Muscle of leg (tissue), 16 donors: ENCODE data around the gene TSC2. TPM values are rescaled to one million over a fixed set of nuclear protein-coding genes. Genes with fewer than 3 reads are reported as not detected.

Experiments used
- DNase-seq: peaks from one replicate; pipeline ENCODE4 v3.0.0; 2013
- H3K27ac ChIP-seq: one replicate; pipeline ENCODE4 v1.5.1; 2013; ENCODE audit warnings: mild to moderate bottlenecking, low read length, control low read depth
- H3K27me3 ChIP-seq: one replicate; pipeline ENCODE4 v1.6.1; 2013; ENCODE audit warnings: low read length; ENCODE audit not compliant: control insufficient read depth, insufficient read depth
- H3K36me3 ChIP-seq: one replicate; pipeline ENCODE4 v1.6.1; 2013; ENCODE audit warnings: low read length; ENCODE audit not compliant: control insufficient read depth, insufficient read depth
- H3K4me1 ChIP-seq: one replicate; pipeline ENCODE4 v1.6.1; 2013; ENCODE audit warnings: low read length; ENCODE audit not compliant: control insufficient read depth, insufficient read depth
- H3K4me3 ChIP-seq: one replicate; pipeline ENCODE4 v1.5.1; 2013; ENCODE audit warnings: low read length, control low read depth
- H3K9me3 ChIP-seq: replicated peaks from 2 replicates; pipeline ENCODE4 v1.6.1; 2013; ENCODE audit warnings: low read depth, low read length; ENCODE audit not compliant: control insufficient read depth
- WGBS: methylation state at CpG from one replicate; pipeline ENCODE4 v1.1.5; 2013; ENCODE audit warnings: missing lambda C conversion rate; ENCODE audit not compliant: insufficient coverage; 5-methylcytosine and 5-hydroxymethylcytosine counted together
- long read RNA-seq, 11 donors: transcript quantifications; one replicate each; lab custom pipeline, GENCODE V29; 2026
- polyA plus RNA-seq, 8 donors: library from polyadenylated mRNA; unstranded; fragments of 120-200 nt; gene quantifications; one replicate each; pipeline versions ENCODE4 v1.2.1 to v1.2.3, GENCODE V29; 2013; ENCODE audit warnings: inconsistent platforms in 1 of 8, low replicate concordance in 1 of 8; ENCODE audit not compliant: insufficient read length in 8 of 8, insufficient read depth in 1 of 8
- total RNA-seq: library from RNA; stranded (reverse); fragments of 120-200 nt; gene quantifications from one replicate; pipeline ENCODE4 v1.2.4, GENCODE V29; 2013

The TSC2 gene
- total RNA-seq (31.8 TPM), polyA plus RNA-seq (100 to 1,000 TPM in 3 of 8 donors, 10 to 100 TPM in 5; 57.6 to 109 (median 84.6) TPM)
- long read RNA-seq, donor 1, full-length matches to known transcripts: 3 of 3 reads
- long read RNA-seq, donor 1, partial matches to known transcripts: 0 of 3 reads
- long read RNA-seq, donor 1, other reads (novel, unspliced or antisense): 0 of 3 reads
- long read RNA-seq, donor 2, partial matches to known transcripts: 0 of 1 reads
- long read RNA-seq, donor 2, other reads (novel, unspliced or antisense): 0 of 1 reads
- long read RNA-seq, donor 3, full-length matches to known transcripts: 5 of 85 reads
- long read RNA-seq, donor 3, partial matches to known transcripts: 65 of 85 reads
- long read RNA-seq, donor 3, other reads (novel, unspliced or antisense): 15 of 85 reads
- long read RNA-seq, donor 4, partial matches to known transcripts: 0 of 4 reads
- long read RNA-seq, donor 4, other reads (novel, unspliced or antisense): 0 of 4 reads
- long read RNA-seq, donor 5, partial matches to known transcripts: 81 of 85 reads
- long read RNA-seq, donor 5, other reads (novel, unspliced or antisense): 0 of 85 reads
- long read RNA-seq, donor 6, full-length matches to known transcripts: 8 of 17 reads
- long read RNA-seq, donor 6, partial matches to known transcripts: 0 of 17 reads
- long read RNA-seq, donor 6, other reads (novel, unspliced or antisense): 9 of 17 reads
- long read RNA-seq, donor 7: 0 reads
- long read RNA-seq, donor 8, partial matches to known transcripts: 0 of 6 reads
- long read RNA-seq, donor 8, other reads (novel, unspliced or antisense): 0 of 6 reads
- long read RNA-seq, donor 9, partial matches to known transcripts: 5 of 6 reads
- long read RNA-seq, donor 9, other reads (novel, unspliced or antisense): 0 of 6 reads
- long read RNA-seq, donor 10, partial matches to known transcripts: 0 of 7 reads
- long read RNA-seq, donor 10, other reads (novel, unspliced or antisense): 0 of 7 reads
- long read RNA-seq, donor 11: 0 reads

DNA sequence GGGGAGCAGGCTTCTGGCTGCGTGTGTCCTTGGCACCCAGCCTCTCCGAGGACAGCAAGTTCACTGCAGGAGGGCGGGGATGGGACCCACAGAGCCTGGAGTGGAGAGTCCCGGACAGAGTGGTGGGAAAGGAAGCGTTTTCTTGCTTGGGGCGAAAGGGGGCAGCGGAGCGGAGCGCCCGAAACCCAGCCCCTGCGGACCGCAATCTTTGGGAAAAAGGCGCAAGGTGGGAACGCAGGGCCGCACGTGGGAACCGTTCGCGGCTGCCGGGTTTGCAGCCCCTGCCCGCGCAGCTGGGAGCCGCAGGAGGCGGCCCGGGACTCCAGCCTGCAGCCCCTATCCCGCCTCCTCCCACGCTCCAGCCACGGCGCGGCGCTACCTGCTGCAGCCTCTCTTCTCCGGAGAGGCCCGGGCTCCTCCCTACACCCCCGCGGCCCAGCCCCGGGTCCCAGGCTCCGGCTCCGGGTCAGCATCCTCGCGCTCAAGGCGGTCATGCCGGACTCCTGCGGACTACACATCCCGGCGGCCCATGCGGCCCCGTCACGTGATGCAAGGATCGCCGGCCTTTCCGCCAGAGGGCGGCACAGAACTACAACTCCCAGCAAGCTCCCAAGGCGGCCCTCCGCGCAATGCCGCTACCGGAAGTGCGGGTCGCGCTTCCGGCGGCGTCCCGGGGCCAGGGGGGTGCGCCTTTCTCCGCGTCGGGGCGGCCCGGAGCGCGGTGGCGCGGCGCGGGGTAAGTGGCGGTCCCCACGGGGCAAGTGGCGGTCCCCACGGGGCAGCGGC lies at the start of gene TSC2, which contains the start of gene NTHL1:
TSS of gene TSC2 (plus strand) at position 656 of the 786 bp plus-strand sequence. CDS start 631 bp downstream, outside the sequence.
TSS of gene NTHL1 (minus strand) at position 505 of the 786 bp plus-strand sequence. CDS start at position 494, 11 bp downstream.
- Histone ChIP-seq H3K9me3 (no peaks in the 10 kb centered on the region), H3K27ac (peak within 1 kb of the TSS; percentile 4), H3K4me3 (peak within 1 kb of the TSS; percentile 83), H3K27me3 (no peaks in the 10 kb centered on the region), H3K4me1 (peaks cover 41% of the 10 kb centered on the region), H3K36me3 (peaks cover 25% of the 10 kb centered on the region)
- WGBS: under 1% methylated on average over 81 of the region's 81 CpGs
- peak; percentile 98 for DNase-seq

DNA sequence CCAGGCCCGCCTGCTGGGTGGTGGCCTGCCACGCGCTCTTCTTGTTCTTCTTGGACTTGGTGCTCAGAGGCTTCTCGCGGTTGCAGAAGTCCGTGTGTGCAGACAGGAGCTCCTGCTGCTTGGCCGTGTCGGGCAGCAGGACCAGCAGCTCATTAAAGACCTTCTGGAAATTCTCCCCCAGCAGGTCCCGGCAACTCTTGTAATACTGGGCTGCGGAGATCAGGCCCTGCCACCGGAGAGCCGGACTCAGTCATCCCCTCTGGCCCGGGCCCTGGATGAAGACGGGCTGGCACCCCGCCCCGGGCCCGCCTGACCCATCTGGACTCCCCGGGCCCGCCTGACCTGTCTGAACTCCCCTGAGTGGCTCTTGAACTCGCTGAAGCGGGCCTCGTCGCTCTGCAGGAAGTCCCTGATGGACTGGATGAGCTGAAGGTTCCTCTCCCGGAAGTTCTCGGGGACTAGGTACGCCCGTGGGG lies 49.4 kb upstream of the TSC2 start:
- Histone ChIP-seq H3K27me3 (no peaks in the 10 kb centered on the region), H3K27ac (no peak overlapping the region), H3K4me3 (no peak overlapping the region), H3K9me3 (no peaks in the 10 kb centered on the region), H3K36me3 (peaks cover 67% of the 10 kb centered on the region), H3K4me1 (peaks cover 14% of the 10 kb centered on the region)
- 88% methylated on average over 23 of the region's 27 CpGs for WGBS
- no peak for DNase-seq

DNA sequence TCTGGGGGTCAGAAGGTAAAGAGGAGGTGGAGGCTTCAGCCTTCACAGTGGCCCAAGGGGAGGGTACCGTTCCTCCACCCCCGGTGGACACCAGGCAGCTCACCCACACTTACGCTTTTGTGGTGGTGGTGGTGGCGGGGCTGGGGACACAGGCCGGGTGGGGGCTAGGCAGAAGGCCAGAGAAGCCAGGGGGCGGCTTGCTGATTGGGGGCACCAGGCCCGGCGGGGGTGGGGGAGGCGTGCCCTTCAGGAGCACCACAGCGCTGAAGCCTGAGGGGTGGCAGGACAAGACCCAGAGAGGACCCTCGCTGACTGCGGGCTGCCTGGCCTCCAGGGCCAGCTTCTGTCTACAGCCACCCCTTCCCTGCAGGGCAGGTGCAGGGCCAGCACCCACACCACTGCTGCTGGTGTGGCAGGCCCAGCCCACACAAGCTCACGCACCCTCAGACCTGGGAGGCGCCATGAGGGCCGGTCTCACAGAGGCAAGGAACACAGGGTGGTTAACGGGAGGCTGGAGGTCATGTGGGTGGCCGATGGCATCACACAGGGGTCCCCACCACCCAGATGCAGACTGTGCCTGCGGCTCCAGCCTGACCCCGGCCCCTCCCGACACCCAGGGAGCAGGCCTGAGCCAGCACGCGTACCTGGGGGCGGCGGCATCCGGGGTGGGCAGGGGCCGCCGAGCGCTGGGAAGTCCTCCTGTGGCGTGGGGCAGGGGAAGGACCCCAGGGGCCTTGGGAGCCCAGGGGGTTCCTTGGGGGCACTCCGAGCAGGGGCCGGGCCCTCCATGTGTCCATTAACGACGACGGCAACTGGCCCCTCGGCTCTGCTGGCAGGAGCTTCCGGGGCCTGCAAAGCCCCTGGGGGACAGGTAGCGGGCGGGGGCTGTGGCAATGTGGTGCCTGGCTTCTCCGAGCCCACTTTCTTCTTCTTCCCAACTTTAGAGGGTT lies 48.7 kb upstream of the TSC2 start:
- Histone ChIP-seq H3K4me1 (peaks cover 21% of the 10 kb centered on the region), H3K9me3 (no peaks in the 10 kb centered on the region), H3K36me3 (peaks cover 69% of the 10 kb centered on the region), H3K4me3 (no peak overlapping the region), H3K27ac (no peak overlapping the region), H3K27me3 (no peaks in the 10 kb centered on the region)
- DNase-seq: no peak
- WGBS: 90% methylated on average over 39 of the region's 39 CpGs

DNA sequence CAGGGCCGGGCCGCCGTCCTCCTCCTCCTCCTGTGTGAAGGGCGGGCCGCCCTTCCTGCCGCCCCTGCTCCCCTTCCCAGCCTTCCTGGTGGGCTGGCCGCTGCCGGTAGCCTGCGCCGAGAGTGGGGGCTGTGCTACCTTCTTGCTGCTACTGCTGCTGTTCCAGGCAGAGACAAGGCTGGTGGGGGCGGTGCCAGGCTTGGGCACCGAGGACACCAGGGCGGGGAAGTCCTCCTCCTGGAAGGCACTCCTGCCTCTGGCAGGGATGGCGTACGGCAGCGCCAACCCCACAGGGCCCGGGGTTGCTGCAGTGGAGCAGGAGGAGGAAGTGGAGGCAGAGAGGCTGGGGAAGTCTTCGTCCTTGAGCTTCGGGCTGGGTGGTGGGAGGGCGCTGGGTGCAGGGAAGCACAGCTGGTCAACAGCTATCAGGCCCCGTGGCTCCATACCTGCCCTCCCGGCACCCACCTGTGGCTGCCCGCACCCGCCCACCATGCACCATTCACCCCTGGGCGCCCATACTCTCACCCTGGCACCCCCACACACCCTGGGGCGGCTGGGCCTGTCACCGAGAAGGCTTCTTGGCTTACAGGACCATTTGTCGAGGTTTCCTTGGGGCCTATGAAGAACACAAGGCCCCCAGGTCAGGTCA lies 47.8 kb upstream of the TSC2 start:
- 88% methylated on average over 20 of the region's 28 CpGs for WGBS
- no peak for DNase-seq

DNA sequence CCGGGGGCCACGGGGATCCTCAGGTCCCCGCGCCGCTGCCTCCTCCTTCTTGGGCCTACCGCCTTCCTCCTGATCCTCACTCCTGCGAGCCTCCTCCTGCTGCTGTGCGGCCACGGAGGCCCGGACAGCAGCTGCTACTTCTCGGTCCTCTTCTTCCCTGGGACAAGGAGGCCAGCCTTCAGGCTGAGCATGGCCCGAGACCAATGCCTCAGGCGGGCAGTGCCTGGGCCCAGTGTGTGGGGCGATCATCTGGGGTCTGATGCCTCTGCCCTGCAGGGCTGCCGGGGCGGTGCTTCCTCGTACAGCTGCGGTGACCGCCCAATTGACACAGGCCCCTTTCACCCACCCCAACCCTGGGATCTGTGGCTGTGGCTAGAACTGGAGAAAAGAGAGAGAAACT lies 46.8 kb upstream of the TSC2 start:
- H3K27me3 ChIP-seq: no peaks in the 10 kb centered on the region
- H3K4me1 ChIP-seq: peaks cover 40% of the 10 kb centered on the region
- peaks cover 72% of the 10 kb centered on the region for H3K36me3 ChIP-seq
- H3K27ac ChIP-seq: no peak overlapping the region
- WGBS: 92% methylated on average over 14 of the region's 19 CpGs
- H3K9me3 ChIP-seq: no peaks in the 10 kb centered on the region
- no peak for DNase-seq
- H3K4me3 ChIP-seq: no peak overlapping the region

More for the DNA sequence above, 47.8 kb upstream of the TSC2 start:
- H3K36me3 ChIP-seq: peaks cover 69% of the 10 kb centered on the region
- peaks cover 30% of the 10 kb centered on the region for H3K4me1 ChIP-seq
- no peaks in the 10 kb centered on the region for H3K9me3 ChIP-seq
- no peak overlapping the region for H3K27ac ChIP-seq
- no peaks in the 10 kb centered on the region for H3K27me3 ChIP-seq
- H3K4me3 ChIP-seq: no peak overlapping the region

DNA sequence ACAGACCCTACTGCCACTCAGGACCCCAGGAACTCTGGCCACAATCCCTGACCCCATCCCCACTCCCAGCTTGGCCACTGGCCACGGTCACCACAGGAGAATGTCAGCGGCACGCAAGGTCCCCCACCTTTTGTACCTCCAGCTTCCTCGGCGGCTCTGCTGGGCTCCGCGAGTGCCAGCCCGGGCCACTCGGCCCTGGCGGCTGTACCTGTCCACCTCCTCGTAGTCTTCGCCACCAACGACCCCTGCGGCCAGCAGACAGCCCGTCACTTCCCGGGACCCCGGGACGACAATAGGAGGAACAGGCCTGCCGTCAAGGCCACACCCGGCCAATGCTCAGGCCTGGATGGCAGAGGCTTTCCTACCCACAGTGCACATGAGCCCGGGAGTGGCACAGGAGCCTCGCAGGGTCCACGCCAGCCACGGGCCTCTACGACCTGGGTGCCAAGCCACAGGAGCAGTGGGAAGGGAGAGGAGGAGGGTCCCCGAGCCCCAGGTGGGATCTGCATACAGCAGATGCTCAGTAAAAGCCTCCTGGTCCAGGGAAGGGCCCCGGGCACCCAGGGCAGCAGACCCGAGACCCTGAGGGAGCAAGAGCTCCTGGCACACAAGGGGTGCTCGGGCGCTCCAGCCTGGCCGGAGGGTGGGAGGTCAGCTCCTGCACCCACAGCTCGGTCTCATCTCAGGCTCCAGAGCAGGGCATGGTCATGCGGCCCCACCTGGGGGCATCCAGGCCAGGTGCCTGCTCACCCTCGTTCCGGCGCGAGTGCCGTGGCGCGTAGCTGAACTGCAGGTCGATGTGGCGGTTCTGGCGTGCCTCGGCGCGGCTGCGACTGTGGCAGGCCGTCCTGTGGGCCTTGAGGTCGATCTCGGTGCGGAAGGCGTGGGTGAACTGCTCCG lies 46.1 kb upstream of the TSC2 start:
- Histone ChIP-seq H3K27me3 (no peaks in the 10 kb centered on the region), H3K4me3 (no peak overlapping the region), H3K27ac (no peak overlapping the region), H3K4me1 (peaks cover 44% of the 10 kb centered on the region), H3K9me3 (no peaks in the 10 kb centered on the region), H3K36me3 (peaks cover 70% of the 10 kb centered on the region)
- no peak for DNase-seq
- 94% methylated on average over 51 of the region's 53 CpGs for WGBS

DNA sequence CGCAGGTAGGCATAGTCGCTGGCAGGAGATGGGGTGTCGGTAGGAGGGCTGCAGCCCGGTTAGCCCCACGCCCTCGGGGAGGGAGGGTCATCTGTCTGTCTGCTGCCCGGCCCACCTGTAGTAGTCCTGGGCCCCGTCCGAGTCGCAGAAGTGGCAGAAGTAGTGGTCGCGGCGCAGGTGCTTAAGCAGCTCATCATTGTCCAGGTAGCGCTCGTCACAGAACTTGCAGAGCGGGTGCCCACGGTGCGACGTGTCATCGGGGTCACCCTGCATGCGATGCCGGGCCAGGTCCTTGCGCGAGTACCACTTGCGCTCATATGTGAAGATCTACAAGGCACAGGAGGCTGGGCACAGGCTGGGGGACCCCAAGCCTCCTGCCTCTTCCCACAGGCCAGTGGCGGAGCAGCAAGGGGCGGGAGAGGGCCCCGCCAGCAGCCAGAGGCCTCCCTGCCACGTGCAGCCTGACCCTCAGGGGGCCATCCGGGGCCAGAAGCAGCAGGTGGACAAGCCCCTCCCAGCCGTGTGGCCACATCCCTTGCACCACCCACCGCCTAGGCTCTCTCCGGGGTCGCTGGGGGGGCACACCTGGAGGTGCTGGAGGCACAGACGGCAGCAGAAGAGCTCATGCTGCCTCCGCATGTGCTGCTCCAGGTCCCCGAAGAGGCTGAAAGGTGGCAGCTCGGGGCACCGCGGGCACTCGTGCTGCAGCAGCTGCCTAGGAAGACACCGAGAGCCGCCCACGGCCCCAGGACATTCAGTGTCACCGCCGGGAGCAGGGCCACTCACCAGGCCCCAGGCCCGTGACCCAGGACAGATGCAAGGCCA lies 45.2 kb upstream of the TSC2 start:
- 92% methylated on average over 42 of the region's 47 CpGs for WGBS
- Histone ChIP-seq H3K36me3 (peaks cover 68% of the 10 kb centered on the region), H3K27ac (peak overlapping the region; percentile 35), H3K9me3 (no peaks in the 10 kb centered on the region), H3K27me3 (no peaks in the 10 kb centered on the region), H3K4me3 (no peak overlapping the region), H3K4me1 (peaks cover 54% of the 10 kb centered on the region)
- DNase-seq: no peak
